Endometrium (tissue), 2 donors: ENCODE results near the gene ZBTB7A.

Experiments
- FAIRE-seq: peaks from 2 replicates; lab custom pipeline; 2012; peaks lifted over from hg19 to GRCh38; lab: Jason Lieb, UNC
- donor health status: control.
- donor health status: control.

ZBTB7A gene

DNA sequence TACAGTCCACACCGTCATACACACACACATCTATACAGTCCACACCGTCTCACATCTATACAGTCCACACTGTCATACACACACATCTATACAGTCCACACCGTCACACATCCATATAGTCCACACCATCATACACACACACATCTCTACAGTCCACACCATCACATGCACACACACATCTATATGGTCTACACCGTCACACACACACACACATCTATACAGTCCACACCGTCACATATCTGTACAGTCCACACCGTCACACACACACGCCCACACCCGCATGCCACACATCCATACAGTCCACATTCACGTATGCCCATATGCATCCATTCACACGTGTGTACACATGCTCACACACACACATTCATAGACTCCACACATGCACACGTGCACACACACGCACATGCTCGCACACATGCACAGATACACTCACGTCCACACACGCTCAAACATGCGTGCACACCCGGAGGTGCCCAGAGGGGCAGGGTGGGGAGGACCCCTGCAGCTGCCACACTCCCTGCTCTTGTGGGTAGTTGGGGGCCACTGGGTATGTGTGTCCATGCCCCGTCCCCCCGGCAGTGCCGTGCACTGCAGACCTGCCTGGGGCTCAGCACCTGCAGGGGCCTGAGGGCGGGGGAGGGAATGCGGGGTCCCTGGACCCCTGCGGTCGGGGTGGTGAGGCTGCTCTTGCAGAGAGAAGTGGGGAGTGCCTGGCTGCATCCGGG, 30.0 kb downstream of the ZBTB7A start:
- FAIRE-seq = no peak

DNA sequence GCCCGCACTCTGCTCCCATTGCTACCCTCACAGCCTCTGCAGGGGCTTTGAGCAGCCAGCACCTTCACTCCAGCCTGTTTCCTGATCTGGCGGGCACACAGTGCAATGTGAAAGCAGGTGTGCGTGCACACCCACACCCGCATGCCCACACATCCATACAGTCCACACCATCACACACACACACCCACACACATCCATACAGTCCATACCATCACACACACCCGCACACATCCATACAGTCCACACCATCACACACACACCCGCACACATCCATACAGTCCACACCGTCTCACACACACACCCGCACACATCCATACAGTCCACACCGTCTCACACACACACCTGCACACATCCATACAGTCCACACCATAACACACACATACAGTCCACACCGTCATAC, 31.1 kb downstream of the ZBTB7A start:
- no peak for FAIRE-seq

DNA sequence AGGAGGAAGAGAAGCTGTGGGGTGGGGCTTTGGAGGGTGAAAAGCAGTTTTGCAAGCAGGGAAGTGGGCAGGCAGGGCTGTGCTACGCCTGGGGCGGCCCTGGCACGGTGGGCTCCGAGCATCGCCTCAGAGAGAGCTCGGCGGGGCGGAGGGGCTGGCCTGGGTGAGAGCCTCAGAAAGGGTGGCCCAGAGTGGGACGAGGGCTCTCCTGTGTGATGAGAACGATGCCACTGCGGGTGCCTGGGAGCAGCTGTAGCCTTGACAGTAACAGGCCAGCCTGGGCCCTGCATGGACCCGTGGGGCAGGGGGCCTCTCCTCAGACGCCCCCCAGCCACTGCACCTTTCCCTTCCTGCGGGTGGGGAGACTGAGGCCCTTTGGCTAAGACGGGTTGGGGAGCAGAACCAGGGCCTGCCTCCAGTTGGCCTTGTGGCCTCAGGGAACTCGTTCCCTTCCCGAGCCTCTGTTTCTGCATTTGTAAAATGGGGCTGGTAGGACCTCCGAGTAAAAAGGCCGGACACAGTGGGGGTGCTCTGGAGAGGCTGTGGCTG, 31.6 kb downstream of the ZBTB7A start:
- FAIRE-seq = no peak

DNA sequence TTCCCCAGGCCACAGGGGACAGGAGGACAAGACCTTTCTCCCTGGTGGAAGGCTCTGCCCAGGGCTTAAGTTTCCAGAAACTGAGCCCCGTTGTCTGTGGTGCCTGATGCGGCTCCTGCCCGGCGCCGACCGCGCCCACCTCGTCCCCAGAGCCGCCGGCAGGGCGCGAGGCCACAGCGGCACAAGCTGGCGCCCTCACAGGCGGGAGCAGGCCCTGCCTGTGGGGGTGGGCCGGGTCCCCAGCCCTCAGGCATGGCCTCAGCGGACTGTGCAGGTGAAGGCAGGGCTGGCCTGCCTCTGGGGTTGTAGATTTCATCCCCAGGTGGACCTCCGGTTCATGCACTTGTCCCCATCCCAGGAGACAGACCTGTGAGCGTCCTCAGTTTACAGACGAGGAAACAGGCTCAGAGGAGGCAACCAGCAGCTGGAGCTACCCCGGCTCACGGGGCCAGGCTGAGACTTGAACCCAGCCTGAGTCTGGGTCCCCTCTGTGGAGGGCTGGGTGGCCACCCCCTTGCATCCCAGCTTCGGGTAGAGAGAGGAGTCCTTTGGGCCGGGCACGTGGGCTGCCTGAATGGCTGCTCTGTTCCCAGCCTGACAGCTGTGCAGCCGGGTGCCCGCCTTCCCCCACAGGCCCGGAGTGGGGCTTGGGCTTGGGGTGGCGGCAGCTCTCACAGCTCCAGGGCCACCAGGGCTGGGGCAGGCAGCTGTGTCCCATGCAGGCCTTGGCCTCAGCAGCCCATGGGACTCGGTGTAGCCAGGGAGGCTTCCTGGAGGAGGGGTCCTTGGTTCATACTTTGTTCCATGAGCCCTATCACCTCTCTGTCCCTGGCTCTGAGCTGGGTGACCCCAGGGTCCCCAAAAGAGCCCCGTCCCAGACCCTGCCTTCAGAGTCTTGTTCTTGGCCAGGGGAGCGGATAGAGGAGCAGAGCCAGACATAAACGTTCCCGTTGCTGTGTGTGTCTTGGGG, 32.4 kb downstream of the ZBTB7A start:
- FAIRE-seq = no peak

DNA sequence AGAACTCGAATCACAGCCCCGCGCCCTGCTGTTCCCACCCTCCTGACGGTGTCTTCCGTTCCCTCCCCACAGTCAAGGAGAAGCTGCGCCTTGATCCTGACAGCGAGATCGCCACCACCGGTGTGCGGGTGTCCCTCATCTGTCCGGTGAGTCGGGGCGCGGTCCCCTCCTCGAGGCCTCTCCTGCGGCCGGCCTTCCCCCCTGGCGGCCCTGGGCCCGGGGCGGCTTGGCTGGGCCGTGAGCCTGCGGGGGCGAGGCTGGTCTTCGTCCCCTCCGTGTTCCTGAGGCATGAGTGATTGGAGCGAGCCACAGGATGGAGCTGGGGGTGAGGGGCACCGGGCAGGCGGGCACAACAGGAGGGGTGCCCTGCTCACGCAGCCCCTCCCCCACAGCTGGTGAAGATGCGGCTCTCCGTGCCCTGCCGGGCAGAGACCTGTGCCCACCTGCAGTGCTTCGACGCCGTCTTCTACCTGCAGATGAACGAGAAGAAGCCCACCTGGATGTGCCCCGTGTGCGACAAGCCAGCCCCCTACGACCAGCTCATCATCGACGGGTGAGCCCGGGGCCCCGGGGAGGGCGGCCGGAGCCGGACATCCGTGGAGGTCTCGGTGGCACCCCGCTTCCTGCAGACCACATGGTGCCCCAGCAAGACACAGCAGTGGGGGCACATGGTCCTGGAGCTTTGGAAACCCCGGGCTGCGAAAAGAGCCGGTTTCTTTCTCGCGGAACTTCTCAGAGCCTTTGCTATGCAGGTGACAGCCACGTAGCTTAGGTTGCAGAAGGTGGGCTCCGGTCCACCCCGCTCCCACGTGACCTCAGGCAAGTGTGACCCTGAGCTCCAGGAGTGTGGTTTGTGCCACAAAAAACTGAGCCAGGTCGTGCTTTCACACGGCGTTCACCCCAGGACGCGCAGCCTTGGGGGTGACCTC, 33.4 kb downstream of the ZBTB7A start:
- no peak for FAIRE-seq

DNA sequence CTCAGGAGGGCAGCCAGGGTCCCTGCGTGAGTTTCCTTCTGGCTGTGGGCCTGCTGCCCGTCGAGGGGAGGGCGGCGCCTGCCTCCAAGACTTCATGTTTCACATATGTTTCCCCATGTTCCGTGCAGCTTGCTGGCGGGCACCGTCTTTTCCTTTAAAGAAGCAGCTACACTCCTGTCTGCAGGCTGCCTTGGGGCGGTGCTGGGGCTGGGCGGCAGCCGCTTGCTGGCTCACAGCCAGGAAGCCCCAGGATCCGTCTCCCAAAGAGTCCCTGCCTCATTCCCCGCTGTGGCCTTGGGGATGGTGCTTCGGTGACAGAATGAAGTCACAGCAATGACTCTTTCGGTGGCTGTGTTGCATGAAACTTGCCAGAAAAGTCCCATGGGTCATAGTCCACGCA, 34.3 kb downstream of the ZBTB7A start:
- no peak for FAIRE-seq

DNA sequence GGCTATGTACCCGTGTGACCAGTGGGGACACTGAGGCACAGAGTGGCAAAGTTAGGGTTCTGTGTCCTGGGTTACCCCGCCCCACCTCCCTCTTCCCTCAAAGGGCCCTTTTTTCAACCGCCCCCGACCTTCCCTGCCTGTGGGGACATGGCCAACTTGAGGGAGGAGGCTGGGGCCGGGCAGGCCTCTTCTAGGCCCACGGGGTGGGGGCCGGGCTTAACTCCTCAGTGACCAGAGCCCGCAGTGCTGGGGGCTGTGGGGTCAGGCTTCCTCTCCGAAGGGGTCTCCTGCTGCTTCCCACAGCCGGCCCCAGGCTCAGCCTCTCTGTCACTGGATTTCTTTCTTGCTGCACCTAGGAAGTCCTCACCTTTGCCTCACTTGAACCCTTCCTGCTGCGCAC, 35.3 kb downstream of the ZBTB7A start:
- no peak for FAIRE-seq

DNA sequence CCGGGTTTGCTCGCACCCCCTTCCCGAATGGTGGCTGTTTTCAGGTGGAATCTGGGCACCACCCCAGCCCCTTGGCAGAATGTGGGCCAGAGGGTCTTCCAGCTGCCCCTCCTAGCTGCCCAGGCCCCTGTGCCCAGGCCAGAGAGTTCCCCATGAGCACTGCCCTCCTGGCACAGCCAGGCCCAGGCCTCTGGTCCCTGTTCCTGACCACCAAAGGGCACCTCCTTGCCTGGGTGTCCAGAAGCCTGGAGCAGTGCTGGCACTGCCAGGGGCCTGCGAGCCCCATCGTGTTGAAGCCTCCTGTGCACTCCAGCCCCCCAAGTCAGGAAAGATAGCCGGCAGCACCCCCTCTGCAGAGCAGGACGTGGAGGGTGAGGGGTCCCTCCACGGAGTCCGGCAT, 35.7 kb downstream of the ZBTB7A start:
- FAIRE-seq = no peak

DNA sequence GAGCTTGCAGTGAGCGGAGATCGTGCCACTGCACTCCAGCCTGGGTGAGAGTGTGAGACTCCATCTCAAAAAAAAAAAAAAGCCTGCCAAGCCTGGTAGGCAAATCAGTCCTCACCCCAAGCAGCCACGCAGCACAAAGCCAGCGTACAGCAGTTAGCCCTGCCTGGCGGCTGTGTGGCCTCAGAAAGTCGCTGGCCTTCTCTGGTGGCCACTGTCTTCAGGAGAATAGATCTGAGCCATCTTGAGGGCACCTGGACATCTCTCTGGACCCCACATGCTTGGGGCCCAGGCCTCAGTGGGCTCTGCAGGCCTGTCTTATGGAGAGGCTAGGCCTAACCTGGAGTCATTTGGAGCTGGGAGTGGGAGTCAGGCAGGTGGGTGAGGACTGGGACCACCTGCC, 36.1 kb downstream of the ZBTB7A start:
- no peak for FAIRE-seq

DNA sequence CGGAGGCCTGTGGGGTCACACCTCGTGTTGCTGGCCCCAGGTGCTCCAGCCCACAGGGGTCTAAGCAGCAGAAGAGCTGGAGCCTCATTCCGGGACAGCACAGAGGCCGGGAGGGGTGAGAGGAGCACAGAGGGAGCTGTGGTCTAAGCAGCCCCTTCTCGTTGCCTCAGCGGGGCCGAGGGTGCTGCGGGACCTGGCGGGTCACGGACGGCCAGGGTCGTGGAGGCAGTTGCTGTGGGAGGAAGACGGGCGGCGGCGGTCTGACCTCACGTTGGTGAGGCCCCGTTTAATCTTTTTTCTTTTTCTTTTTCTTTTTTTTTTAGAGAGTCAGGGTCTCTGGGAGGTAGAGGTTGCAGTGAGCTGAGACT, 37.5 kb downstream of the ZBTB7A start:
- FAIRE-seq = no peak

DNA sequence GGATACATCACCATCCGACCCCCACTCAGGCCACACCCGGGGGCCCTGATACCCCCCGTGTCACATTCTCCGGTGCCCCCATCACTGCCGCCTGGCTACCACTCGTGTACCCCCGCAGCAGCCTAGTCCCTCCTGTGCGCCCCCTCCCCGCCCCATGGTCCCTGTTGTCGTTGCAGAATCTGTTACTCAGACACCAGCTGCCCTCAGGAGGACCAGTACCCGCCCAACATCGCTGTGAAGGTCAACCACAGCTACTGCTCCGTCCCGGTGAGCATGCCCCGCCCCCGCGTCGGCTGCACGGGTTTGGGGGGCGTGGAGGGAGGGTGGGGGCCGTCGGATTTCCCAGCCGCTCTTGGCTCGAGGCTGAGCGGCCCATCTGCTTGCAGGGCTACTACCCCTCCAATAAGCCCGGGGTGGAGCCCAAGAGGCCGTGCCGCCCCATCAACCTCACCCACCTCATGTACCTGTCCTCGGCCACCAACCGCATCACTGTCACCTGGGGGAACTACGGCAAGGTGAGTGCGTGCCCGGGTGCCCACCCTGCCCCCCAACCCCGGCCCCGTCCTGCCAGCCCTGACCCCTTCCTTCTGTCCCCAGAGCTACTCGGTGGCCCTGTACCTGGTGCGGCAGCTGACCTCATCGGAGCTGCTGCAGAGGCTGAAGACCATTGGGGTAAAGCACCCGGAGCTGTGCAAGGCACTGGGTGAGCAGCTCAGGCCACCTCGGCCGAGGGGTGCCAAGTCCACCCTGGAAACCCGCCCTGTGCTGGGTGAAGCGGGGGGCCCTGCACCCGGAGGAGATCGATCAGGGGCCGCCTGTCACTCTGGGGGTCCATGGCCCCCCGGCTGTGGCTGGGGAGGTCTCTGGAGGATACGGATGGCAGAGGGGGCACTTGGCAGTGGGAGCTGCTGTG, 38.1 kb downstream of the ZBTB7A start:
- FAIRE-seq = no peak

DNA sequence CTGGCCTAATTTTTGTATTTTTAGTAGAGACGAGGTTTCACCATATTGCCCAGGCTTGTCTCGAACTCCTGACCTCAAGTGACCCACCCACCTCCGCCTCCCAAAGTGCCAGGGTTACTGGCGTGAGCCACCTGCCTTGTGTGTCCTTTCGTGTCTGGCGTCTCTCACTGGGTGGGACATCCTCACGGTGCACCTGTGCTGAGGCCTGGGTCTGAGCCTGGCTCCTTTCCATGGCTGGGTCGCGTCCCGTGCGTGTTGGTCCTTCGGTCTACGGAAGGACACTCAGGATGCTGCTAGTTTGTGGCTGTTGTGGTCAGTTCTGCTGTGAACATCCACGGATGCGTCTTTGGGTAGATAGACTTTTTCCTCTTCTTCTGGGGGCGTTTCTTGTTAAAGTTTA, 39.6 kb downstream of the ZBTB7A start:
- FAIRE-seq = no peak

DNA sequence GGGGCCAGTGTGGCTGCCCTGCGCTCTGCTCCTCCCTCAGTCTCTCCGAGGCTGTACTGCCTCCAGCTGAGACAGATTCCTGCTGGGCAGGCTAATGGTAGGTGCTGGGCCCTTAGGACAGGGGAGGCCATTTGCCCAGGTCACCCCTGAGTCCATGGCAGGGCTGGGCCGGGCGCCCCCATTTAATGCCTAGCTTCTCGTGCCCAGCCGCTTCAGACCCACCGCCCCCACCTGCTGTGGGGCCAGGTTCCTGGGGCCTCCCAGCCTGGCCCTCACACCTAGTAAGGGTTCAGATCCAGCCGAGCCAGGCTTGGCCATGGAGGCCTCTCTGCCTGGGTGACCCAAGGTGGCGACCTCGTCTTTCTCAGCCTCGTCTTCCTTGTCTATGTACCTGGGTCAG, 41.4 kb downstream of the ZBTB7A start:
- FAIRE-seq = no peak

DNA sequence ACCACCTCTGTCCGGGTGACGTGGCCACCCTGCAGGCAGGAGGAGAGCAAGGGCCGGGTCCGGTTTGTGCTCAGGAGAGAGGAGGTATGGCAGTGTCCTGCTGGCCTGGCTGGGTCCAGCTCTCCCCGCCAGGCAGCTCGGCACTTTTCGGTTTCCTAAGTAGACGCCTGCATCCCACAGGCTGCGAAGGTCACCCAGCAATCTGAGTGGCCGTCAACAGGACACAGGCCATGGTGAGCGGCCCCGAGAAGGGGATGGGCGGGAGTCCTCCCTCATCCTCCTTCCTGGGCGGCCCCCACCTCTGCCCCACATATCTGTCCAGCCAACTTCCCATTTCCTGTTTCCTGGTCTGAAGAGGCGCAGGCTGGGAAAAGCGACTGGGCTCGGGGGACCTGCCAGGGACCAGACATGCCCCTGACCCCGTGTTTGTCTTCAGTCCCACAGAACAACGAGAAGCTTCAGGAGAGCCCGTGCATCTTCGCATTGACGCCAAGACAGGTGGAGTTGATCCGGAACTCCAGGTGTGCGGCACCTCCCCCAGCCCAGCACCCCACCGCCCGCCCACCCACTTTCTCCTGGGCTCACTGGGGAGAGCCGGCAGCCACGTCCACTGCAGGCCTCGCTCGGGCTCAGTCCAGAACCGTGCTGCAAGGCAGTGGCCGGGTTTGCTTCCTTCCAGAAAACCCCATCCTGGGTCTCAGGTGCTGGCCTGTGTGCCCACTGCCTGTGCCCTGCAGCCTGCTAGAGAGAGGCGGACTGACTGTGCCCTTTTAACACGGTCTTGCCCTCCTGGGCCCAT, 42.9 kb downstream of the ZBTB7A start:
- no peak for FAIRE-seq

DNA sequence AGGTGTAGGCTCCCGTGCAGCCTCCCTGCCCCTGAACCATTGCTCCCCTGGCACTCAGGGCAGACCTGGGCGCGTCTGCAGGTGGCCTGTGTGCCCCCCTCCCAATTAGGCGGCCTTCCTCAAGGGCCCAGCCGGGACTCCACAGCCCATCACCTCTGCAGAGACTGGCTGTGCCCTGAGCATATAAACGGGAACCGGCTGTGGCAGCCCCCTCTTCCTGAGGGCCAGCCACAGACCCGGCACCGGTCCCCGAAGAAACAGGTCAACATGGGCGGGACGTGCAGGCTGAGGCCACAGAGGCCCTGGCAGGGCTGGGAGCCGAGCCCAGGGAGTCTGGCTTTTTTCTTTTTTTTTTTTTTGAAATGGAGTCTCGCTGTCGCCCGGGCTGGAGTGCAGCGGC, 47.1 kb downstream of the ZBTB7A start:
- no peak for FAIRE-seq

DNA sequence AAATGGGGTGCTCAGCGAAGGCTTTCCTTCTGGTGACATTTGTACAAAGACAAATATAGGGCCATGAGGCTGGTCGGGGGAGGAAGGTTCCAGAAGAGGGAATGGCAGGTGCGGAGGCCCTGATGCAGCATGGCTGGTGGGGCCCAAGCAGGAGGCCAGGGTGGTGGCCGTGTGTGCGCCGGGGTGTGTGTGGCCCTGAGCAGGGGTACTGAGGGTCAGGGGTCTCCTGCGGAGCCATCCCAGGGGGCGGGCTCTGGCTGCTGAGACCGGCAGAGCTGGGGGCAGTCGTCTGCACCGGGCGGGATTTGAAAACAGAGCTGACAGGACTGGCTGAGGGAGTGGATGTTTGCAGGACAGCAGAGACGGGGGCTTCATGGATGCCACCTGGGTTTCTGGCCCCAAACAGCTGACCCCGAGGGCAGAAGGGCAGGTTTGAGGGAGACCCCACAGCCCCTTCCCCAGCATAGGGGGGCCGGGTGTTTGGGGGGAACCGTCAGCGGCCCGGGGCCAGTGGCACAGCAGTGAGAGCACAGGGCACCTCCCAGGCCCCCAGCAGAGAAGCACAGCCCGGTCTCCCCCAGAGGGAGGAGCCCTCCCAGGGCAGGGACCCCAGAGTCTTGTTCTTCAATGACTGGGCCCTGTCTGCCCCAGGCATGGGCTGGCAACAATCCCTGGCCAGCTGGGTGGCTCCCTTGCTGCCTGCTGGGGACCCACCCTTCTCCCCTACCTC, 47.8 kb downstream of the ZBTB7A start:
- no peak for FAIRE-seq

DNA sequence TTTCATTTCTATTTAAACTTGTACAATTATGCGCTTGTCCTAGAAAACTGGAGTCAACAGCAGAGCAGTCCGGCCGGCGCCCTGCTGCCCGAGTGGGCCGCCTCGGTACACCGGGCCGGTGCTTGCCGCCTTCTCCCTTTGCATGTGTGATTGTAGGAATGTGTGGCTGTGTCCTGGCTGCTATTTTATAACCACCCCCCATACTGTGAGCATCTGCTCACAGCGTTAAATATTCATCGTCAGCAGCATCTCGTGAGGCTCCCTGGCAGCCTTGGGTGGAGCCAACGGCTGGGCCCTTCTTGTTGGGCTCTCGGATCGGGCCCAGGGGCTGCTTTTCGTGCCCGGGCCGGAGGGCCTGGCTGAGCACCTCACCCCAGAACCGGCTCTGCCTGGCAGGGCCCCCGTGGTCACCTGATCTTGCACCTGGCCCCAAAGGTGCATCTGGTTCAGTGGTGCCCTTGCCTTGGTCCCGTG, 48.5 kb downstream of the ZBTB7A start:
- no peak for FAIRE-seq

DNA sequence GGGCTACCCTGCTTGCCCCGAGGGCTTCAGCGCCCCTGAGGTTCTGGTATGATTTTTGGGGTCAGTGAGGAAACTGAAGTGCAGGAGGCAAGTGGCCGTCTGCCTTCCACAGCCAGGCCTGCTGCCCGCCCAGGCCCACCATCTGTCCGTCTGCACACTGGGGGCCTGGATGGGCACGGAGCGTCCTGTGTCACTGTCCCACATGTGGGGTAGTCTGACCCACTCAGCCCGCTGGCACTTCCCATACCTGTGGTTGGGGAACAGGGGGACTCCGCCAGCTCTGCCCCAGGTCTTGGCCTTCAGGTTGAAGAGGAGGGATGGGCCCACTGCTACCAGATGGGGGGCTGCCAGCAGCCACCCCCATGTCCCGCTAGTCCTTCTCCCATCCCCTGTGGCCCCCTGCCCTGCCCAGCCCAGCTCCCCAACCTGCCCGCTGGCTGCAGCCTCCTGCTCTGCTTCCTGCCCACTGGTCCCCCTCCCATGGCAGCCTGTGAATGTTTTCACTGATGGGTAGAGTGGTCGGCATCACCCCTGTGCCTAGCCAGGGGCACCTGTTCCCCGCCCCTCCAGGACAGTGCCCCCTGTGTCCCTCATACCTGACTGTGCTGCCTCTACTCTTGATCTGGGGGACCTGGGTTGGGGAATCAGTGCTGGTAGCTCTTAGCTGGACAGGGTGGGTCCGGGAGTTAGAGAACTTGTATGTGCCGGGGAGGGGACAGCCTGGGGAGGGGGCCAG, 49.6 kb downstream of the ZBTB7A start:
- no peak for FAIRE-seq

DNA sequence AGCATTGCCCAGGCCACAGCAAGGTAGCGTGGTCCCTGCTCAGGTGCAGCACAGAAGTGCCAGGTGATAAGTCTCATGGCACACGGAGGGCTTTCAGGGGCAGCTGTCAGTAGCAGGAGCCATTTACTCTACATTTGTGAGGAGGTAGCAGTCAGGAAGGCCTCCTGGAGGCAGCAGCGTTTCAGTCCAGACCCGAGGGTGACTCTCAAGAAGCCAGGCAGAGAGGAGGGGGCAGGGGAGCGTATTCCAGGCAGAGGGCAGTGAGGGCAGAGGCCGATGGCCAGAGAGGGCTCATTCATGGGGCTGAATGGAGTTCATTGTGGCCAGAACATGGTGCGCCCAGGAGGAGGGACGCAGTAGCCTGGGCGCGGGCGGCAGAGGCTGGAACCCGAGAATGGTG, 50.2 kb downstream of the ZBTB7A start:
- FAIRE-seq = no peak
